Measurements from ENCODE around the gene AQP1. TPM values are rescaled to one million over a fixed set of nuclear protein-coding genes. Genes with fewer than 3 reads are reported as not detected.

AQP1 gene
- total RNA-seq, 1 experiment from 2014 or later = 0.49 TPM

- ChIA-PET POLR2A (ENCODE audit: low non-redundant PET) (no interaction called here), CTCF (no interaction called here)
- no peak overlapping the region for H3K4me3 ChIP-seq (ENCODE audit: low read depth, low read length, poor library complexity, severe bottlenecking)
- H3K4me1 ChIP-seq (ENCODE audit: insufficient read depth, low read length, poor library complexity, severe bottlenecking) = no peaks in the 10 kb centered on the region
- no peak for DNase-seq (ENCODE audit: low spot score)
- intact Hi-C loops (cut with micrococcal nuclease; ENCODE audit: unreplicated experiment) = no loop called here
- peaks cover 22% of the 10 kb centered on the region for H3K27me3 ChIP-seq (replicated peaks; ENCODE audit: insufficient read depth, low read depth, low read length, poor library complexity)
- H3K36me3 ChIP-seq (ENCODE audit: insufficient read depth, low read length, poor library complexity, severe bottlenecking) = no peaks in the 10 kb centered on the region
- no peak overlapping the region for H3K27ac ChIP-seq (ENCODE audit: low read depth, low read length, poor library complexity, severe bottlenecking)
- BruUV-seq (replicated peaks) = no TSS peak
- TF ChIP-seq CTCF (conservative IDR thresholded peaks at IDR 0.05; ENCODE audit: low read depth, low read length) (no peak), EZH2 (IDR thresholded peaks at IDR 0.05; ENCODE audit: borderline replicate concordance, low read depth, low read length, poor library complexity, severe bottlenecking) (no peak)
- peaks cover 9% of the 10 kb centered on the region for H3K9me3 ChIP-seq (ENCODE audit: low read depth, low read length, poor library complexity, severe bottlenecking)
These were observed 43.3 kb downstream of the AQP1 start for GRCh38 chr7:30954914-30955313.

GRCh38 chr7:30956704-30957103 lies 45.1 kb downstream of the AQP1 start:
- no peak for DNase-seq (ENCODE audit: low spot score)
- Histone ChIP-seq H3K36me3 (ENCODE audit: insufficient read depth, low read length, poor library complexity, severe bottlenecking) (no peaks in the 10 kb centered on the region), H3K27ac (ENCODE audit: low read depth, low read length, poor library complexity, severe bottlenecking) (no peak overlapping the region), H3K9me3 (ENCODE audit: low read depth, low read length, poor library complexity, severe bottlenecking) (peaks cover 9% of the 10 kb centered on the region), H3K4me3 (ENCODE audit: low read depth, low read length, poor library complexity, severe bottlenecking) (no peak overlapping the region), H3K4me1 (ENCODE audit: insufficient read depth, low read length, poor library complexity, severe bottlenecking) (no peaks in the 10 kb centered on the region), H3K27me3 (replicated peaks; ENCODE audit: insufficient read depth, low read depth, low read length, poor library complexity) (peaks cover 21% of the 10 kb centered on the region)
- TF ChIP-seq CTCF (conservative IDR thresholded peaks at IDR 0.05; ENCODE audit: low read depth, low read length) = no peak
- TF ChIP-seq EZH2 (IDR thresholded peaks at IDR 0.05; ENCODE audit: borderline replicate concordance, low read depth, low read length, poor library complexity, severe bottlenecking) = no peak
- CTCF ChIA-PET = no interaction called here
- intact Hi-C loops (cut with micrococcal nuclease; ENCODE audit: unreplicated experiment) = no loop called here
- POLR2A ChIA-PET (ENCODE audit: low non-redundant PET) = interaction anchor here (0.6 kb wide), 1 partner anchor 17 kb away, joined by 4 read pairs; no protein-coding TSS in a partner anchor
- BruUV-seq (replicated peaks) = no TSS peak

- ChIA-PET POLR2A (ENCODE audit: low non-redundant PET) (no interaction called here), CTCF (no interaction called here)
- Histone ChIP-seq H3K27ac (ENCODE audit: low read depth, low read length, poor library complexity, severe bottlenecking) (no peak within 1 kb of the TSS), H3K9me3 (ENCODE audit: low read depth, low read length, poor library complexity, severe bottlenecking) (no peaks in the 10 kb centered on the region), H3K36me3 (ENCODE audit: insufficient read depth, low read length, poor library complexity, severe bottlenecking) (no peaks in the 10 kb centered on the region), H3K4me1 (ENCODE audit: insufficient read depth, low read length, poor library complexity, severe bottlenecking) (no peaks in the 10 kb centered on the region), H3K27me3 (replicated peaks; ENCODE audit: insufficient read depth, low read depth, low read length, poor library complexity) (no peaks in the 10 kb centered on the region), H3K4me3 (ENCODE audit: low read depth, low read length, poor library complexity, severe bottlenecking) (no peak within 1 kb of the TSS)
- intact Hi-C loops (cut with micrococcal nuclease; ENCODE audit: unreplicated experiment) = no loop called here
- TF ChIP-seq CTCF (conservative IDR thresholded peaks at IDR 0.05; ENCODE audit: low read depth, low read length) = no peak
- no peak for TF ChIP-seq EZH2 (IDR thresholded peaks at IDR 0.05; ENCODE audit: borderline replicate concordance, low read depth, low read length, poor library complexity, severe bottlenecking)
- DNase-seq (ENCODE audit: low spot score) = no peak
- BruUV-seq (replicated peaks) = no TSS peak
These were observed 52.2 kb downstream of the AQP1 start, which contains the start of gene GHRHR for GRCh38 chr7:30963842-30964241. Gene GHRHR, plus strand, starts transcription at chr7:30963953. Its CDS starts 116 bp downstream, at chr7:30964069.
